Prostate gland (tissue), 2 donors: ENCODE results near the gene ATP1B4.

Experiments used
- POLR2A ChIP-seq: fragments of 450-650 bp; IDR thresholded peaks from one replicate; pipeline ENCODE4 v1.6.1; 2016; ENCODE audit warnings: antibody characterized with exemption, mild to moderate bottlenecking
- POLR2AphosphoS5 ChIP-seq: sonication (generic); formaldehyde crosslinking; IDR thresholded peaks from one replicate; pipeline ENCODE4 v1.6.1; 2017; ENCODE audit warnings: antibody characterized with exemption
- TF ChIP-seq, protein P1 (sequence below), 4 experiments: fragments of 200-600 bp in 2 of 4; fragments of 450-650 bp in 2 of 4; sonication (generic) in 2 of 4; IDR thresholded peaks; 1 replicate in 3 of 4; 2 replicates in 1 of 4; pipeline ENCODE4 v1.5.1; 2016 to 2019; ENCODE audit warnings: antibody characterized with exemption in 4 of 4, mild to moderate bottlenecking in 2 of 4, moderate library complexity in 2 of 4

DNA sequence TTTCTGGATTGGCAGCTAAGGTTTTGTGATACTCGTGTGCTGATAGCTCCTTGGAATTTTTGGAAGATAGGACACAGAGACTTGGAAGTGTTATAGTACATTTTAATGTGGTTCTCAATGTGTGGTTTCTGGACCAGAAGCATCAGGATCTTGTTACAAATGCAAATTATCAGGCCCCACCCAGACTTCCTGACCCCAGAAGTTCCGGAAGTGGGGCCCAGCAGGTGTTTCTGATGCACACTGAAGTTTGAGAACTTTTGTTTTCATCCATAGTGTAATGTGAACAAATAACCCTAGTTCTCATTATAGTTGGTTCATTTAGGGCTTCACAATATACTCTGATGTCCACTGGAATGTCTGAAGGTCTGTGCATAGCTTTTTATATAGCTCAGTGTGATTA, 57.6 kb downstream of the ATP1B4 start:
- TF ChIP-seq, protein P1, sequence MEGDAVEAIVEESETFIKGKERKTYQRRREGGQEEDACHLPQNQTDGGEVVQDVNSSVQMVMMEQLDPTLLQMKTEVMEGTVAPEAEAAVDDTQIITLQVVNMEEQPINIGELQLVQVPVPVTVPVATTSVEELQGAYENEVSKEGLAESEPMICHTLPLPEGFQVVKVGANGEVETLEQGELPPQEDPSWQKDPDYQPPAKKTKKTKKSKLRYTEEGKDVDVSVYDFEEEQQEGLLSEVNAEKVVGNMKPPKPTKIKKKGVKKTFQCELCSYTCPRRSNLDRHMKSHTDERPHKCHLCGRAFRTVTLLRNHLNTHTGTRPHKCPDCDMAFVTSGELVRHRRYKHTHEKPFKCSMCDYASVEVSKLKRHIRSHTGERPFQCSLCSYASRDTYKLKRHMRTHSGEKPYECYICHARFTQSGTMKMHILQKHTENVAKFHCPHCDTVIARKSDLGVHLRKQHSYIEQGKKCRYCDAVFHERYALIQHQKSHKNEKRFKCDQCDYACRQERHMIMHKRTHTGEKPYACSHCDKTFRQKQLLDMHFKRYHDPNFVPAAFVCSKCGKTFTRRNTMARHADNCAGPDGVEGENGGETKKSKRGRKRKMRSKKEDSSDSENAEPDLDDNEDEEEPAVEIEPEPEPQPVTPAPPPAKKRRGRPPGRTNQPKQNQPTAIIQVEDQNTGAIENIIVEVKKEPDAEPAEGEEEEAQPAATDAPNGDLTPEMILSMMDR (IDR thresholded peaks at IDR 0.05), result no peak
- TF ChIP-seq POLR2A, result no peak
- TF ChIP-seq POLR2AphosphoS5, result no peak
